ENCODE measurements around the gene GFOD2. TPM values are rescaled to one million over a fixed set of nuclear protein-coding genes. Genes with fewer than 3 reads are reported as not detected.

The GFOD2 gene
- total RNA-seq, 1 donor from 2014 or later, result 13.4 TPM

DNA sequence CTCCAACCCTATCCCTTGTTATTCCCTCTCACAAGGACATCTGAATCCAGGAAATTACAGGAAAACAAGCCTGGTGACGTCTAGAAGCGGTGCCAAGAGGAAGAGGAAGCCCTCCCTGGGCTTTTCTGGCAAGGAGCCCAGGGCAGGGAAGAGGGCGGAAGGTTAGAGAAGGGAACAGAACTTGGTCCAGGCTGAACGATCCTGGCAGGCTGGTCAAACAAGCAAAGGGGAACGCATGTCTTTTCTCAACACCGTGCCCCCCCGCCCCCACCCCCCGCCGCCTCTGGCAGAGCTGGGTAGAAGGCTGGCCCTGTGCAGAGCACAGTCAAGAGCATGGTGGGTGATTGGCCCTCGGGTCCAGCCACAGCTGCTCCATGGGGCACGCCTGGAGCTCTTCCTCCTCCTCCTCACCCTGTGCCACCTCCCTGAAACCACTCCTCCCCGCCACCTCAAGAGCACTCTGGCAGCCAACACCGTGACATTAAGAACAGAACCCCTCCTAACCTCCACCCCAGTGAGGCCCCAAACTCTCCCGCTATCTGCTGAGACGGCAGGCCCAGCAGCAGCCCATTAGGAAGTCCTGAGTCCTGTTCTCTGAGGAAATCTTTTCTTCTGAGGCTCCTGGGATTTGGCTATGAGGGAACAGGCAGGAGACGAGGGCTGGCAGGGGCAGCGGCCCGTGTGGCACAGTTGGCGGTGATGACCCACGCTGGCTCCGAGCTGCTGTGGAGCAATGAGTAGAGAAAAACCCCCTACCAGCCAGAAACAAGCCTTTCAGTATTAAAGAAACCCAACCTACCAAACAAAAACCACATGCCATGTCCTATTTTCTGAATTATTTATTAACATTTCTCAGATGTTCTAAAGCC, 45.2 kb downstream of the GFOD2 start:
- intact Hi-C loops (cut with micrococcal nuclease), result no loop called here

DNA sequence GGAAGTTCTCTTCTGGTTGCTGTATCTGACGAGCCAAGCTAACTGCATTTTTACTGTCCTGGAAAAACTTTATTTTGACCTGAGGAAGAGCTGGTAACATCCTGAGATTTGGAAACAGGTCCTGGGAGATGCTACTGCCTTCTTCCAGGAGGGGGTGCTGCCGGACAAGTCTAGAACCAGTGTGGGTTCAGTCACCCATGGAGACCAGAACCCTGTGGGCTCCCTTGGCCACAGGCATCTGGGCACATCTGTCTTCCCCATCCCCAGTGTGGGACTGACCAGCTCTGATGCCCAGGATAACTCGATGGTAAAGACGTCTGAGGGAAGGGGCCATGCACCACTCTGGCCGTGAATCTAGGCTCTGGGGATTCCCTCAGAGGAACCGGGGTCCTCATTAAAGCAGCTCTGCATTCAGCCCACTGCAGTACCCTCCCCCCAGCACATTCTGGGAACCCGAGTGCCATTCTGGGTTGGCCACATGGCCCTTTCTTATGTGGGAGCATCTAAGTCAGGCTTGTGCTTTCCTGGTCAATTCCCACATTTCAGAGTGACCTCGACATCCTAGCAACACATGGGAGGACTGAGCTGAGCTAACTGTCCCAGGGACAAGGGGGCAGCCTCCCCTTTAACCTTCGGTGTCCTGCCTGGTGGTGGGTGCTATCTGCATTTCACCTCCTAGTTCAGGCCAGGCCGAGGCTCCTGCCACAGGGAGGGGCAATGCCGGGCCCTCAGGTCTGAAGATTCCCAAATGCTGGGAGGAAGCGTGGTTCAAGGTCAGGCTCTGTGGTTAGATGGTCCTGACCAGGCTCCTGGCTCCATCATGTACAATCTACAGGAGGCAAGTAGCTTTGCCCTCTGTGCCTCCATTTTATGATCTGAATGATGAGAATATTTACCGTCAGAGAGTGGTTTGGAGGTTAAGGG, 46.1 kb downstream of the GFOD2 start:
- intact Hi-C loops (cut with micrococcal nuclease), result loop anchor here (1.0 kb wide), 4 partner anchors 133 to 255 kb away; partner anchors contain the start of genes RANBP10 and TSNAXIP1

DNA sequence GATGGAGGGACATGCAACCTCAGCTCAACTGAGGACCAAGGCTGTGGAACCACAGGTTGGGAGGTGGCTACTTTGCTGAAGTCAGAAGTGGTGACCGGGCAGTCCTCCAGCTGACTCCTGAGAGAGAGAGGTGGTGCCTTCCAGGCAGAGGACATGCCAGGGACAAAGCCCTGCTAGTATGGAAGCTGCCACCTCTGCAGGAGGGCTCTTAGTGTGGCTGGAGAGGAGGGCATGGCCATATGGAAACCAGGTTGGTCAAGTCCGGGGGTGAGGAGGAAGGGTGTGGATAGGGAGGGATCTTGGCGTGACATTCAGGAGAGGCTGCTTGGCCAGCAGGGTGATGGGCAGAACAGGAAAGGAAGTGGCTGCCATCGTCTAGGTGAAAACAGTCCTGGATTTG, 46.8 kb downstream of the GFOD2 start:
- intact Hi-C loops (cut with micrococcal nuclease), result loop anchor here (1.0 kb wide), 4 partner anchors 134 to 256 kb away; partner anchors contain the start of genes RANBP10 and TSNAXIP1

DNA sequence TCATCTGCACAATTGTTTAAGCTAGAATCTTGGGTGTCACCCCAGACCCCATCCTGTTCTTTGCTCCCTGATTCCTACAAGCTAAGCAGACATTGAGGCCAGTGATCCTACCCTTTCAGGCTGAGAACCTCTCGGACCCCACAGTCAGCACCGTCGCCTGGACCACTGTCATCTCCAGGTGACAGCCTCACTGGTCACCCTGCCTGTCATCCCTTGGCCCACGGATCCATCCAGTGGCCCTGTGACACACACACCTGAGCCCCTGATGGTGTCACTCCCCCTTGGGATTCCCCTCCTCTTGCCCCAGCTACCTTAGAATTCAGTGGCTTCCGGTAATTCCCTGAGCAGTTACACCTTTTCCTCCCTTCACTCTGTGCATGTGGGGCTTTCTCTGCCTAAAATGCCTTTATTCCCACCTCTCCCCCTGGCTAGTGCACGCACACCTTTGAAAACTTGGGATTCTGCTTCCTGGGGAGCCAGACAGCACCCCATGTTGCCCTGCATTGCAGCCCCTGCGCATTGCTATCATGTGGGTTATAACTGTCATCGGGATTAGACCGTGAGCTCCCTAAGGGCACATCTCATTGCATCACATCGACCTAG, 49.5 kb downstream of the GFOD2 start:
- intact Hi-C loops (cut with micrococcal nuclease), result loop anchor here (5.0 kb wide), 2 partner anchors 422 to 487 kb away; partner anchors contain the start of genes FHOD1, MATCAP1 and SLC9A5

DNA sequence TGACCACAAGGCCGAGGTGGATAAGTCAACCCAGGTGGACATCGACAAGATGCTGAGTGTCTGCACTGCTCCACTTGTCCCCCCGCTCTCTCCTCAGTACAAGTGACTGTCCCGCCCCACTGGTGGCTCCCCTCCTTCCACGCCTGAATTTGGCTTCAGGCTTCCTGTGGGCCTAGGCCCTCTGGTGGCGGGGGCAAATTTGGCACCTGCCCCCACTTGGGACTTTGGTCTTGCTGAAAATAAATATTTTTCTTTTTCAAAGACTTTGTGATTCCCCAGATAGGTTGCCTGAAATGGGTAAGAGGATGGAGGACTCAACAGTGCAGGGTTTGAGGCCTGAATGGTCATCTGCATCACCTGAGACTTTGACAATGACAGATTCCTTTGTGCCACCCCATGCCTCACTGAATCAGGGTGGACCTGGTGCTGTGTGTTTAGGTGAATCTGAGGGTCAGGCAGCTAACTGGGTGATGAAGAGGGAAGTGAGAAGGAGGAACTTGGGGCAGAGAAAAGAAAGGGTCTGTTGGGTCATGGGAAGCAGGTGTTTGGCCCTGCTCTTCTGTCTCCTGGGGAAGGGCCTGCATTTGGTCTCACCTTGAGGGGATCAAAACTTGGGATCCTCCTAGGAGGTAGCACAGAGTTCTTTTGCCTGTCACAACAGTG, 50.5 kb downstream of the GFOD2 start:
- intact Hi-C loops (cut with micrococcal nuclease), result loop anchor here (1.0 to 5.0 kb wide), 9 partner anchors 8 to 486 kb away; partner anchors contain the start of genes ACD, ATP6V0D1, FHOD1 and MATCAP1

DNA sequence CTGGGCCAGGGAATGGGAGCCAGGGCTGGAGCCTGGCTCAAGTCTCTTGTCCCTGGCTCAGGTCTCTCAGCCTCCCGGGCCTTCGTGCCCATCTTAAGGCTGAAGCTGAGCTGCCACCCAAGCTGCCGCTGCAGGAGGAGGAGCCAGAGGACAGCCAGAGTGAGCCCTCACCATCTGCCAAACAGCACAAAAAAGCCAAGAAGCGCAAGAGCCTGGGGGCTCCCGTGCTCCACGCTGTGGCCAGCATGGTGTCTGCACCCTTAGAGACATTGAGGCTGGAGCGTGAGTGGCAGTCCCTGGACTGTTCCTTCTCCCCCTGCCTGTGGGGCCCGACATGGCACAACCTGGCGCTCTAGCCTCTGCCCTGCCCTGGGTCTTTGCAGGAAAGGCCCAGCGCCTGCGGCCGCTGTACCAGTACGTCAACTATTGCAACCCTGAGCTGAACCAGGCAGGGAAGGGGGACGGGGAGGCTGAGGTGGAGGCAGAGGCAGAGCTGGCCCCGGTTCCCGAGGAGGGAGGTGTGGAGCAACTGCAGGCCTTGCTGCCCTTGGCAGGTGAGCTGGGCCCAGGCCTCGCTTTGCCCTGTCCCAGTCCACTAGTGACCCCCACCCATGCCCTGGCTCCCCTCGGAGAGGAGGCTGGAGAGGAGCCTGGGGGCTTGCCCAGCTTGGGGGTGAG, 51.2 kb downstream of the GFOD2 start:
- intact Hi-C loops (cut with micrococcal nuclease), result loop anchor here (1.0 to 5.0 kb wide), 10 partner anchors 8 to 486 kb away; partner anchors contain the start of genes ACD, ATP6V0D1, EDC4 and FHOD1

DNA sequence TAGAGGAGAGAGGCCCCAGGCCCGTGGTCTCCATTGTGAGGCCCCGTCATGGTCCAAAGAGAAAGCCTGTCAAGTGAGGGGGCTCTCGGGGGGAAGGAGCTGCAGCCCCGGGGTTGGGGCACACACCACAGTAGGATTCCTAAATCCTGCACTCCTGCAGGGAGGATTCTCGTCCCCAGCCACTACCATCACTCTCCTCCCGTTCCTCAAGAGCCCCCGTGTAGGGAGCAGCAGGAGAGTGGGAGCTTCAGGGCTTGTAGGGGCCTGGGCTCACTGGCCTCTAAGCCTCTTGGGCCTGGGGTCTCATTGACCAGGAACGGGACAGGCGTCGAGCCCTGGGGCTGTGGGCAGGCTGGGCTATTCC, 51.7 kb downstream of the GFOD2 start:
- intact Hi-C loops (cut with micrococcal nuclease), result loop anchor here (2.0 to 5.0 kb wide), 3 partner anchors 205 to 485 kb away; partner anchors contain the start of genes EDC4, FHOD1, MATCAP1 and SLC9A5

DNA sequence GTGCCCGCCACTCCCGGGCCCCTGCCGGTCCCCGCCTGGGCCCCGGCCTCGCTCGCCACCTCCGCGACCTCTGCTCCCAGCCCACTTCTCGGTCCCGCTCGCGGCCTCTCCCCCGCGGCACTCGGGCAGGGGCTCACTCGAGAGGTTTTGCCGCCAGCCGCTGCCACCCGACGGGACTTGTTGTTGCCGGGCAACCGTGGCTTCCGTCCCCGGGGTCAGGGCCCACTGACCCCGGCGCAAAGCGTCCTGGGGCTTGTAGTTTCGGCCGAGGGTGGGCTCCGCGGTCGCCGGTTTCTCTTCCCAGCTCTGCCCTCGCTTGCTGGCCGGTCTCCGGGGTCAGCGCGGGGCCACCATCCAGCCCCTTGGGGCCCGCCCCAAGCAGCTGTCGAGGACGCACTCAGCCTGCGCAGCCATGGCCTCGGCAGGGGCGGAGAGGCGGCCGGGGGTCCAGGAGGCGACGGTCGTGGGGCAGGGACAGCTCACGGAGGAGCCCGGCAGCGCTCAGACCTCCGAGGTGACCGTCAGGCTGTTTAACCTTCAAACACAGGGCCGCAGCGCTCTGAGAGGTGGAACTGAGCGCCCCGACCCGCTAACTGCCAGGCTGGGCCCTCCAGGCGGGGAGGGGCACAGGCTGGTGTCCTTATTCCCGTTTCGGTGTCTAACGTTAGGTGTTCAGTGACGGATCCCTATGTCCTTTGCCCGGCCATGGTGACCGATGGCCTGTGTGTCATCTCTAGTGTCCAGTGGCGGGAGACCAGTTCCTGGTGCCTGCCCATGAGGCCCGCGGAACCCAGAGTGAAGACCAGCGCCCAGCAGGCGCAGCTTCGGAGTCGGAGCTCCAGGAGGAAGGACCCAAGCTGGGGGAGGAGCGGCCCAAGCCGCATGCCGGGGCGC, 52.3 kb downstream of the GFOD2 start, which contains the start of the genes C16orf86 and ENKD1:
Gene C16orf86 (plus strand): TSS at position 256 of the 894 bp plus-strand sequence. CDS start 157 bp downstream, at position 413.
Gene ENKD1 (minus strand): TSS at position 192 of the 894 bp plus-strand sequence. CDS start 308 bp downstream, outside the sequence.
- intact Hi-C loops (cut with micrococcal nuclease), result loop anchor here (1.0 to 5.0 kb wide), 5 partner anchors 105 to 485 kb away; partner anchors contain the start of genes CTCF, EDC4, FHOD1 and MATCAP1

DNA sequence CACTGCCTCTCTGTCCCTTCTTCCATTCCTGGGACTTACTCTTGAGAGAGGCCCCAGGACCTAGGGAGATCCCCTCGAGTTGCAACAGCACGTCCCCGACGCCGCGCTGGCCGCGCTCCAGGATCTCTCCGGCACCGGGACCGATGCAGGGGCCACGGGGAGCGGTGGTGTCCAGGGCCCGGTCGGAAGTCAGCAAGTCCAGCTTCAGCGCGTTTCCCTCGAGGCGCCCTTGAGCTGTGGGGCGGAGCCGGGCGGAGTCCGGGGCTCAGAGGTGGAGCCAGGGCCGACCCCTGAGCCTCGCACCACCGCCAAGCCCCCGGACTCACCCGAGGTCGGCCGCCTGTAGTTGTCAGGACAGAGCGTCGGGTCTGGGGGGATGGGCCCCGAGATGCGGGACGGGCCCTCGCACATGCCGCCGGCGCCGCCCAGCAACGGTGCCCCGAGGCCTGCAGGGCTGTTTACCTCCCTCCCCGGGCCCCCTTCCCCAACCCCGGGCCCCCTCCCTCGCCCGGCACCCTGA, 53.0 kb downstream of the GFOD2 start:
- intact Hi-C loops (cut with micrococcal nuclease), result loop anchor here (1.0 to 5.0 kb wide), 5 partner anchors 104 to 484 kb away; partner anchors contain the start of genes CTCF, EDC4, FHOD1 and MATCAP1

DNA sequence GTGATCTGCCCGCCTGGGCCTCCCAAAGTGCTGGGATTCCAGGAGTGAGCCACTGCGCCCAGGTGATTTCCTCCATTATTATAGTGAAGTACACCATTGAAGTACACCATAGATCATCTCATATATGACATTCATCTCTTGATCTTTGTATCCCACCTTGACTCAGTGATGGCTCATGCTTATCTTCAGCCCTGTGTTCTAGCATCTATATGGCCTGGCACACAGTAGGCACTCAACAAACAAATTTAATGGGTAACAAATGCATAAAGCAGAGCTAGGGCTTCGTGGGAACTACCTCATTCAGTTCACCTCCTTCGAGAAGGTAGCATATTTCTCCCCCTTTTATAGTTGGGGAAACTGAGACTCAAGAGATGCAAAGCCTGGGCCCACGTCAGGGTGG, 53.5 kb downstream of the GFOD2 start:
- intact Hi-C loops (cut with micrococcal nuclease), result loop anchor here (5.0 kb wide), 2 partner anchors 418 to 483 kb away; partner anchors contain the start of genes FHOD1, MATCAP1 and SLC9A5

DNA sequence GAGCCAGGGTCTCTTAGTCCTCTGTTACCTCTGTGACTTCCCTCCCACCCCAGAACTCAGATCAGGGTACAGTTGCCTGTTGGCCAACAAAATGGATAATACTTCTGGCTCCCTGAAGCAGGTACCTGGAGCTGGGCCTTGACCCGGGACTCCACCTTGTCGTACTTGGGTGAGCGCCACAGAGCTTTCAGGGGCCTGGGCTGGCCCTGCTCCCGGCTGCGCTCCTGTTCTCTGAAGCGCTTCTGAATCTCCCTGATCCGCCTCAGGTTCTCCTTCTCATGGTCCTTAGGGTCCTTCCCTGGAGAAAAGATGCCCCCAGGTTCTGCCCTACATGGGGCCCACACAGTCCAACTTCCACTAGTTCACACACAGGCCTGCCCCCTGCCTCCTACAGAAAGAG, 54.2 kb downstream of the GFOD2 start:
- intact Hi-C loops (cut with micrococcal nuclease), result loop anchor here (5.0 kb wide), 3 partner anchors 418 to 572 kb away; partner anchors contain the start of genes ESRP2, FHOD1, MATCAP1 and SLC9A5

DNA sequence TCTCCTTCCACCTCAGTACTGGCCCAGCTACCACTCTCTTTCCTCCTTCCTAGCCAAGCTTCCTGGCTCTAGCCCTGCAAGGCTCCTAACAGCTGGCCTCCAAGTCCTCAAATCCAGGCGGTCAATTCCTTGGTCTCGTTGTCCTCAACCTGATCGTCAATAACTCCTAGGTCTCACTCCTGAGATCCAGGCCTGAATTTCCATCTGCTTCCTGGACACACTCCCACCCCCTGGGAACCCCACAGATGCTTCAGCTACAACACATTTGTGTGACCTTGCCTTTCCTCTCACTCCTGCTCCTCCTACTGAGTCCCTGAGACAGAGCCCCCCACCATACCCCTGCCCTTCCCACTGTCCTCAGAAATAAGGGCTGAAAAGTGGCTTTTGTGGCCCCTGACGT, 54.9 kb downstream of the GFOD2 start:
- intact Hi-C loops (cut with micrococcal nuclease), result loop anchor here (5.0 kb wide), 1 partner anchor 573 kb away; the partner anchor contains the start of gene ESRP2

DNA sequence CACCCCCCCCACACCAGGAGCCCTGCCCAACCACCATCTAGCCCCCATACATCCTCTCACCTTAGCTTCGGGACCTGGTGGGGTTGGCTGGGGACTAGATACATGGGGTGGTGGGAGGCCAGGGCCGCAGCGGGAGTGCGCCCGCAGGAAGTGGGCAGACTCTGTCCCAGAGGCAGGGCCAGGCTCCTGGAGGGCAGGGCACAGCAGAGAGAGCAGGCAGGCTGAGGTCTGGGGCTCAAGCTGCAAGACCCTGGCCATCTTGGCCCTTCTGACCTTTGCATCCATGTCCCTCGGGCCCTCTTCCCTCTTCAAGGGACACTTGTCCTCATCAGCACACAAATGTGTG, 55.3 kb downstream of the GFOD2 start:
- intact Hi-C loops (cut with micrococcal nuclease), result loop anchor here (5.0 kb wide), 1 partner anchor 573 kb away; the partner anchor contains the start of gene ESRP2

DNA sequence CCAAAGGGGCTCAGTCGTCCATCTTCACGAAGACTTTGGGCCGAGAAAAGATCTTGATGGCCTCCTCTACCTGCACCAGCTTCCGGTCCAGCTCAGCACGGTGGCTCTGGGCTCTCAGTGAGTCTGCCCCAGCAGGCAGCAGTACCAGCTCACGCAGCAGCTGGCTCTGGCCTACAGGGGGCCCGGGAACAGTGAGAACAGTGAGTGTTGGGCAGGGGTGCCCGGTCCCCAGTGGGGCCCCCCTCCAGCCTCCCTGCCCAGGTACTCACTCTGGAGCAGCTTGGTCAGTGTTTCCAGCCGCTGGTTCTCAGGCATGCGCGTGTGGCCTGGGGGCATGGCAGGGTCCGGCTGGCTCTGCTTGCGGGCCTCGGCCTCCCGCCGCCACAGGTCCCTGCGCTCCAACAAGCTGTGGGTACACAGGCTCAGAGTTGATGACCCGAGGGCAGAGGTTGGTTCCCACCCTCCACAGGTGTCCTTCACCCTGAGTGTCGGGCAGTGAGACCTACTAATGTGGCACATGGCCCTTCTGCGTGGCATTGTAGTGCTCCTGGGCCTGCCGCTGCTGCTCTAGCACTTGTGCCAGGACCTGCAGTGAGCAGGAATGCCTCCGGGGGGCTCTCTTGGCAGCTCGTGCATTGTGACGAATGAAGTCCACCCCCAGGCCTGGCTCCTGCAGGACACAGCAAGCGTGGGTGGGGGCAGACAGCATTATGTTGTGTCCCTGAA, 55.8 kb downstream of the GFOD2 start:
- intact Hi-C loops (cut with micrococcal nuclease), result loop anchor here (5.0 kb wide), 1 partner anchor 574 kb away; the partner anchor contains the start of gene ESRP2

DNA sequence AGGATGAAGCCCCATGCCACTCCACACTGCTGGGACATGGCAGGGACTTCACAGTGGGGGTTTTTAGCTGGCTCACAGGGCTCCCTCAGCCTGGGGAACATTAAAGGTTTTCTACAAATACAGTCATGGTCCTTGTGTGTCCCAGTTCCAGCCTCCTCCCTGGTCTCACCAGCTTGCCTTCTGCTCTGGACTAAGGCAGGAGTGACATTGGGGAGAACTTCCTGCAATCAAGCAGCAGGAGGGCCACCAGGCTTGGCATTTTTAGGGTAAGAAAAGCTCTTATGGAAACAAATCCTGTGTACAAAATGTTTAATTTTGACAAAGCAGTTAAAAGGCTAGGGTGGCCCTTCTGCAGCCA, 56.5 kb downstream of the GFOD2 start:
- intact Hi-C loops (cut with micrococcal nuclease), result loop anchor here (5.0 kb wide), 1 partner anchor 575 kb away; the partner anchor contains the start of gene ESRP2

DNA sequence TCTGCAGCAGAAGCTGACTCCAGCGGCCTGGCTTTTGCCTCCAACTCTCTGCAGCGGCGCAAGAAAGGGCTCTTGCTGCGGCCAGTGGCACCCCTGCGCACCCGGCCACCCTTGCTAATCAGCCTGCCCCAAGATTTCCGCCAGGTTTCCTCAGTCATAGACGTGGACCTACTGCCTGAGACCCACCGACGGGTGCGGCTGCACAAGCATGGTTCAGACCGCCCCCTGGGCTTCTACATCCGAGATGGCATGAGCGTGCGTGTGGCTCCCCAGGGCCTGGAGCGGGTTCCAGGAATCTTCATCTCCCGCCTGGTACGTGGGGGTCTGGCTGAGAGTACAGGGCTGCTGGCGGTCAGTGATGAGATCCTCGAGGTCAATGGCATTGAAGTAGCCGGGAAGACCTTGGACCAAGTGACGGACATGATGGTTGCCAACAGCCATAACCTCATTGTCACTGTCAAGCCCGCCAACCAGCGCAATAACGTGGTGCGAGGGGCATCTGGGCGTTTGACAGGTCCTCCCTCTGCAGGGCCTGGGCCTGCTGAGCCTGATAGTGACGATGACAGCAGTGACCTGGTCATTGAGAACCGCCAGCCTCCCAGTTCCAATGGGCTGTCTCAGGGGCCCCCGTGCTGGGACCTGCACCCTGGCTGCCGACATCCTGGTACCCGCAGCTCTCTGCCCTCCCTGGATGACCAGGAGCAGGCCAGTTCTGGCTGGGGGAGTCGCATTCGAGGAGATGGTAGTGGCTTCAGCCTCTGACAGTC, 57.0 kb downstream of the GFOD2 start:
- intact Hi-C loops (cut with micrococcal nuclease), result loop anchor here (2.0 to 5.0 kb wide), 2 partner anchors 423 to 575 kb away; partner anchors contain the start of genes ESRP2 and NFATC3
